ENCODE results near the gene C2orf68. TPM values are rescaled to one million over a fixed set of nuclear protein-coding genes. Genes with fewer than 3 reads are reported as not detected.

The C2orf68 gene
- total RNA-seq, 1 donor from 2014 or later: 67.1 TPM

DNA sequence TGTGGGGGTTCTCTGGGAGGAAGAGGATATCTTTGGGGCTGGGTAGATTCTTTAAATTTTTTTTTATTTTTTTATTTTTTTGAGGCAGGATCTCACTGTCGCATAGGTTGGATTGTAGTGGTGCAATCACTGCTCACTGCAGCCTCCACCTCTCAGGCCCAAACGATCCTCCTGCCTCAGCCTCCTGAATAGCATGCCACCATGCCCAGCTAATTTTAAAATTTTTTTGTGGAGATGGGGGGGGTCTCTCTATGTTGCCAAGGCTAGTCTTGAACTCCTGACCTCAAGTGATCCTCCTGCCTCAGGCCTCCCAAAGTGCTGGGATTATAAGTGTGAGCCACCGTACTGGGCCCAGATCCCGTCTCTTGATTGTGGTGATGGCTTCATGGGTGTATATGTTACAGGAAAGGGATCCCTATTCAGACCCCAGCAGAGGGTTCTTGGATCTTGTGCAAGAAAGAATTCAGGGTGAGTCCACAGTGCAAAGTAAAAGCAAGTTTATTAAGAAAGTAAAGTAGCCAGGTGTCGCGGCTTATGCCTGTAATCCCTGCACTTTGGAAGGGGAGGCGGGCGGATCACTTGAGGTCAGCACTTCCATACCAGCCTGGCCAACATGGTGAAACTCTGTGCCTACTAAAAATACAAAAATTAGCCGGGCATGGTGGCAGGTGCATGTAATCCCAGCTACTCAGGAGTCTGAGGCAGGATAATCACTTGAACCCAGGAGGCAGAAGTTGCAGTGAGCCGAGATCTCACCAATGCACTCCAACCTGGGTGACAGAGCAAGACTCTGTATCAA is 2.0 kb upstream of the C2orf68 start:
- Mint-ChIP-seq H3K27ac (no peak overlapping the region), H3K27me3 (no peaks in the 10 kb centered on the region), H3K36me3 (ENCODE audit: insufficient read depth) (peaks cover 5% of the 10 kb centered on the region), H3K9me3 (ENCODE audit: low read depth) (no peaks in the 10 kb centered on the region), H3K4me1 (ENCODE audit: low read depth) (peaks cover 14% of the 10 kb centered on the region), H3K4me3 (ENCODE audit: low read depth) (peak overlapping the region; percentile 6)
- TF ChIP-seq, protein P1, sequence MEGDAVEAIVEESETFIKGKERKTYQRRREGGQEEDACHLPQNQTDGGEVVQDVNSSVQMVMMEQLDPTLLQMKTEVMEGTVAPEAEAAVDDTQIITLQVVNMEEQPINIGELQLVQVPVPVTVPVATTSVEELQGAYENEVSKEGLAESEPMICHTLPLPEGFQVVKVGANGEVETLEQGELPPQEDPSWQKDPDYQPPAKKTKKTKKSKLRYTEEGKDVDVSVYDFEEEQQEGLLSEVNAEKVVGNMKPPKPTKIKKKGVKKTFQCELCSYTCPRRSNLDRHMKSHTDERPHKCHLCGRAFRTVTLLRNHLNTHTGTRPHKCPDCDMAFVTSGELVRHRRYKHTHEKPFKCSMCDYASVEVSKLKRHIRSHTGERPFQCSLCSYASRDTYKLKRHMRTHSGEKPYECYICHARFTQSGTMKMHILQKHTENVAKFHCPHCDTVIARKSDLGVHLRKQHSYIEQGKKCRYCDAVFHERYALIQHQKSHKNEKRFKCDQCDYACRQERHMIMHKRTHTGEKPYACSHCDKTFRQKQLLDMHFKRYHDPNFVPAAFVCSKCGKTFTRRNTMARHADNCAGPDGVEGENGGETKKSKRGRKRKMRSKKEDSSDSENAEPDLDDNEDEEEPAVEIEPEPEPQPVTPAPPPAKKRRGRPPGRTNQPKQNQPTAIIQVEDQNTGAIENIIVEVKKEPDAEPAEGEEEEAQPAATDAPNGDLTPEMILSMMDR (IDR thresholded peaks at IDR 0.05; ENCODE audit: unreplicated experiment): no peak
- no peak for DNase-seq (ENCODE audit: low spot score, unreplicated experiment)

DNA sequence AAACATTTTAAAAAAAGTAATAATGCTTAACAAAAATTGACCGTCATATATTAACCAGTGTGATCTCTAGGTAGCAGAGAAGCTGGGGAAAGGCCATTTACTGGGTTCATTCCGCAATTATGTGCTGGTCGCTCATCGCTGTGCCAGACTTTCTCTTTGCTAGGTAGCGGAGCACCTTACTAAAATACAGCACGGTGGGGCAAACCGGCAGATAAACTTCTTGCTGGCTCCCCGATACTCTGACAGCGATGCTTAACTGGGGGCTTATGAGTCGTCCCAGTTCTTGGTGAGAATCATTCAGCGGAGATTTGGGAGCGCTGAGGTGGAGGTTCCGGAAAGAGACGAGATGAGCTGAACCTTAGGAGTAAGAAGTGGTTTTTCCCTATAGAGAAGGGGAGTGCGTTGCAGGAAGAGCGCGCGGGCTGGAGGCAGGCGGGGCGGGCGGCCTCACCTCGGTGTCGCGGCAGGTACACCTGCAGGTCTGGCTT is 605 bp downstream of the C2orf68 start:
- no peak for DNase-seq (ENCODE audit: low spot score, unreplicated experiment)
- Mint-ChIP-seq H3K9me3 (ENCODE audit: low read depth) (no peaks in the 10 kb centered on the region), H3K27me3 (no peaks in the 10 kb centered on the region), H3K36me3 (ENCODE audit: insufficient read depth) (peaks cover 9% of the 10 kb centered on the region), H3K4me1 (ENCODE audit: low read depth) (peaks cover 7% of the 10 kb centered on the region), H3K4me3 (ENCODE audit: low read depth) (peak overlapping the region; percentile 94), H3K27ac (peak overlapping the region; percentile 96)
- TF ChIP-seq, protein P1 (IDR thresholded peaks at IDR 0.05; ENCODE audit: unreplicated experiment): no peak

DNA sequence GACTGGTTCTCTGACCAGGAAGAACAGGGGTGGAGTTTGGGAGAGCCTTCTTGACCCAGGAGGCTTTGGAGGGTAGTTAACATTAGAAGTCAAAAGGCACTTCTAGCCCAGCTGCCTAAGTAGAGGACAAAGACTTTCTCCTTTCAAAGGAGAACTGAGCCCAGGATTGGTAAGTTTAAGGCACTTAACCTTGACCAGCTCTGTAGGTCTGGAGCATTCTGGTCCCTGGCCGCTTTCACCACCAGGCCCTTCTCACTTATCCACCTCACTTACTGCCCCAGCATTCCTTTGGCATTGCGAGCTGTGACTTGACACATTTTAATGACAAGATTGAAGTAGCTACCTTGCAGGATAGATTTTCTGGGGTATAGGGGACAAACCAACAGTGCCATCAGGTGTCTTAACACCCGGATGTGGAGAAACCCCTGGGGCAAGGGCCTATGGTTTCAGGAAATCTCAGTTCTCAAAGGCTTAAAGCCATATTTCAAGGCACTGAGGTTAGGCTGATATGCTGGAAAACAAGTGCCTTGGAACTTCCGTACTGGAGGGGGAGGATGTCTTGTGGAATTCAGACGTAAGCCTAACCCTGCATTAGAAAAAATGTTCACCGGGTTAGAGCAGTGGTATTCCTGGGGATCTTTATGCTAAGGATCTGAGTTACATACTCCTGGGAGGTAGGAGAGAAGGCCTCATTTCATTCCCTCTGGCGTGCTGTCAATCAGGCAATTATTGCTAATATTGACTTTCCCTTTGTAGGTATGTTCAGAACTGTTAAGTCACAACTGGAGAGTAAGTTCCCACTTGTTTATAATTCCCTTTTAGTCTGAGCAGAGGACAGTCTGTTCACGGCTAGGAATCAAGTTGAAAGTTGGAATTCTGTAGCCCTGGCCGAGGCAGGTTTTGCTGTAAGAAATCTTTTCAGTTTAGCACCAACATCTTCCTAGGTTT is 4.3 kb downstream of the C2orf68 start:
- Mint-ChIP-seq H3K4me1 (ENCODE audit: low read depth) (peaks cover 15% of the 10 kb centered on the region), H3K27ac (peak overlapping the region; percentile 56), H3K9me3 (ENCODE audit: low read depth) (no peaks in the 10 kb centered on the region), H3K36me3 (ENCODE audit: insufficient read depth) (peaks cover 9% of the 10 kb centered on the region), H3K27me3 (no peaks in the 10 kb centered on the region), H3K4me3 (ENCODE audit: low read depth) (no peak overlapping the region)
- no peak for DNase-seq (ENCODE audit: low spot score, unreplicated experiment)
- TF ChIP-seq, protein P1 (IDR thresholded peaks at IDR 0.05; ENCODE audit: unreplicated experiment): no peak

DNA sequence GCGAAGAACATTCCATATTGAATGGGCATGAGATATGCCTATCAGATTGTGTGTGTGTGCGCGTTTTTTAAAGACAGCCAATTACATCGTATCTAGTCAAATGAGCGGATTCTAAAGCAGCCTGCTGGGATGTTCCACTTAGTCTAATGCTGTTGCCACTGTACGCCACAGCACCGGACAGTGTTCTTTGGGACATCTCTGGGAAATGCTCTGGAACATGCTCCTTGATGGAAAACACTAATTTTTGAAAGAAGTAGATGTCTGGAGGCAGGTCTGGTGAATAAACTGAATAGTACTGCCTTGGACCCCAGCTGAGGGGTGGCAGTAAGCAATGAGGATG is 5.8 kb downstream of the C2orf68 start:
- H3K9me3 Mint-ChIP-seq (ENCODE audit: low read depth): no peaks in the 10 kb centered on the region
- no peak for DNase-seq (ENCODE audit: low spot score, unreplicated experiment)
- H3K4me3 Mint-ChIP-seq (ENCODE audit: low read depth): no peak overlapping the region
- H3K36me3 Mint-ChIP-seq (ENCODE audit: insufficient read depth): peaks cover 9% of the 10 kb centered on the region
- H3K27me3 Mint-ChIP-seq: no peaks in the 10 kb centered on the region
- TF ChIP-seq, protein P1 (IDR thresholded peaks at IDR 0.05; ENCODE audit: unreplicated experiment): no peak
- peaks cover 18% of the 10 kb centered on the region for H3K4me1 Mint-ChIP-seq (ENCODE audit: low read depth)
- no peak overlapping the region for H3K27ac Mint-ChIP-seq

DNA sequence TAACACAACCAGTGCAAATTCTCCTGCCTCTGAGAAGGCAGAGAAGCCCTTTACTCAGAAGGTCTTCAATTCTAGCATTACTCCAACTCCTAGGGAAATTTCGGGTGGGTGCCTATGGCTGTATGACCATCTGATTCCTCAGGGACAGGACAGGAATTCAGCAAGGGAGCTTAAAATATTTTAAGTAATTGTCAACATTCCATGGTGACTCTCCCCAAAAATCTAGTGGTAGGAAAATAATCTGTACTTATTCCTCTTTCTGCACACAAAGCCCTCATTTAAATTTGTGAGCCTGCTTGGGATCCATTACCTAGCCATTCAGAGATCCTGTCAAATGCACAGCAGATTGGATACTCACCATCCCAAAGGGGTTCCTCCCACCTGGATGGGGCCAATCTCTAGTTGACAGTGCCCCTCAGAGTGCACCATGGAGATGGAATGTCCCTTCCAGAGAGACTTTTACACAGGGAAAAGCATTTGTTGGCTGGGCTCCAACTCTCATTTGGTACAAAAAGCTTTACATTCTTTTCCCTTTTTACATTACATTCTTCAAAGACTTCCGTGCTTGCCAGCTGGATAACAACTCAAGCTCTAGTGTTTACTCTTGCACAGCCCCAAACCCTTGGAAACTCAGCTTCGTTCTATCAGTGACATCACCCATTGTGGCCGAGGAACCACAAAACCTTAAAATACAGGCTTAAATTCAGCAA is 6.3 kb downstream of the C2orf68 start:
- Mint-ChIP-seq H3K4me3 (ENCODE audit: low read depth) (no peak overlapping the region), H3K27ac (no peak overlapping the region), H3K27me3 (no peaks in the 10 kb centered on the region), H3K9me3 (ENCODE audit: low read depth) (no peaks in the 10 kb centered on the region), H3K36me3 (ENCODE audit: insufficient read depth) (peaks cover 9% of the 10 kb centered on the region), H3K4me1 (ENCODE audit: low read depth) (peaks cover 18% of the 10 kb centered on the region)
- TF ChIP-seq, protein P1 (IDR thresholded peaks at IDR 0.05; ENCODE audit: unreplicated experiment): no peak
- DNase-seq (ENCODE audit: low spot score, unreplicated experiment): no peak
